IMR-90 (cell line): ENCODE measurements around the gene FMNL3. TPM values are rescaled to one million over a fixed set of nuclear protein-coding genes. Genes with fewer than 3 reads are reported as not detected.

Experiments
- ATAC-seq: fragments of 200-7000 bp; cut with Tn5 transposase; 2 replicates; pipeline ENCODE4 v1.9.1; 2020; ENCODE audit warnings: low read depth, mild to moderate bottlenecking, moderate library complexity
- BruUV-seq: library from RNA; stranded (reverse); fragments of 400-500 nt; replicated peaks from 2 replicates; lab custom pipeline; 2021; lab: Mats Ljungman, UMichigan
- CTCF ChIA-PET: fragments of 300-600 bp; formaldehyde crosslinking; extraction: SDS; loops from one replicate; lab custom pipeline; 2021; ENCODE audit warnings: antibody characterized with exemption; lab: Yijun Ruan, JAX
- POLR2A ChIA-PET: fragments of 300-600 bp; sonication (Branson Sonifier 250); formaldehyde crosslinking; loops from one replicate; lab custom pipeline; 2022; ENCODE audit warnings: antibody characterized with exemption; ENCODE audit not compliant: unreplicated experiment; lab: Charles Lee
- DNase-seq: peaks from one replicate; pipeline ENCODE4 v3.0.0; 2013
- H2AFZ ChIP-seq: replicated peaks from 2 replicates; pipeline ENCODE3; 2013; ENCODE audit warnings: low read length, mild to moderate bottlenecking; ENCODE audit not compliant: poor library complexity
- H2AK5ac ChIP-seq: 2 replicates; pipeline ENCODE4 v1.6.1; 2013; ENCODE audit warnings: low read depth, low read length, inconsistent platforms
- H2AK9ac ChIP-seq: replicated peaks from 2 replicates; pipeline ENCODE3; 2013; ENCODE audit warnings: mild to moderate bottlenecking, low read depth, low read length, moderate library complexity; ENCODE audit not compliant: poor library complexity
- H2BK120ac ChIP-seq: 2 replicates; pipeline ENCODE4 v1.6.1; 2013; ENCODE audit warnings: low read depth, low read length, inconsistent platforms
- H2BK15ac ChIP-seq: 3 replicates; pipeline ENCODE4 v1.6.1; 2013; ENCODE audit warnings: low read depth, low read length, inconsistent platforms
- H2BK20ac ChIP-seq: 2 replicates; pipeline ENCODE4 v1.6.1; 2013; ENCODE audit warnings: low read depth, mild to moderate bottlenecking, inconsistent platforms, low read length, moderate library complexity
- H2BK5ac ChIP-seq: 2 replicates; pipeline ENCODE4 v1.6.1; 2013; ENCODE audit warnings: mild to moderate bottlenecking, low read depth, low read length, inconsistent platforms; ENCODE audit not compliant: poor library complexity, severe bottlenecking
- H3K14ac ChIP-seq: replicated peaks from 2 replicates; pipeline ENCODE4 v1.6.1; 2013; ENCODE audit warnings: low read depth, low read length, inconsistent platforms
- H3K18ac ChIP-seq: 2 replicates; pipeline ENCODE4 v1.6.1; 2013; ENCODE audit warnings: low read depth, low read length, control low read depth
- H3K23ac ChIP-seq: 2 replicates; pipeline ENCODE4 v1.6.1; 2013; ENCODE audit warnings: low read depth, low read length, inconsistent platforms
- H3K27ac ChIP-seq: 2 replicates; pipeline ENCODE4 v1.5.1; 2013; ENCODE audit warnings: mild to moderate bottlenecking, control low read depth, low read length; ENCODE audit not compliant: insufficient read depth
- H3K27me3 ChIP-seq: 2 replicates; pipeline ENCODE4 v1.6.1; 2013; ENCODE audit warnings: low read length; ENCODE audit not compliant: control insufficient read depth, insufficient read depth
- H3K36me3 ChIP-seq: 2 replicates; pipeline ENCODE4 v1.6.1; 2013; ENCODE audit warnings: low read length, mixed read lengths; ENCODE audit not compliant: control insufficient read depth, insufficient read depth
- H3K4ac ChIP-seq: 2 replicates; pipeline ENCODE4 v1.6.1; 2013; ENCODE audit warnings: low read depth, low read length, inconsistent platforms
- H3K4me1 ChIP-seq: 2 replicates; pipeline ENCODE4 v1.6.1; 2013; ENCODE audit warnings: low read length, mixed read lengths; ENCODE audit not compliant: control insufficient read depth, insufficient read depth
- H3K4me2 ChIP-seq: 2 replicates; pipeline ENCODE4 v1.6.1; 2013; ENCODE audit warnings: low read depth, mild to moderate bottlenecking, control low read depth, low read length, moderate library complexity
- H3K4me3 ChIP-seq: 2 replicates; pipeline ENCODE4 v1.5.1; 2013; ENCODE audit warnings: low read depth, mild to moderate bottlenecking, control low read depth, low read length, moderate library complexity; ENCODE audit not compliant: insufficient read depth
- H3K56ac ChIP-seq: 2 replicates; pipeline ENCODE4 v1.6.1; 2013; ENCODE audit warnings: low read length, inconsistent platforms; ENCODE audit not compliant: insufficient read depth; ENCODE audit errors: extremely low read depth
- H3K79me1 ChIP-seq, 2 experiments: 2 replicates each; pipeline ENCODE4 v1.6.1; 2013; ENCODE audit warnings: low read length in 2 of 2, inconsistent platforms in 1 of 2, low read depth in 1 of 2
- H3K9ac ChIP-seq: 2 replicates; pipeline ENCODE4 v1.6.1; 2013; ENCODE audit warnings: low read depth, low read length, control low read depth
- H3K9me1 ChIP-seq: 2 replicates; pipeline ENCODE4 v1.6.1; 2013; ENCODE audit warnings: low read length, inconsistent platforms; ENCODE audit not compliant: insufficient read depth
- H3K9me3 ChIP-seq: 2 replicates; pipeline ENCODE4 v1.6.1; 2013; ENCODE audit warnings: low read length; ENCODE audit not compliant: control insufficient read depth, insufficient read depth
- H4K20me1 ChIP-seq: 2 replicates; pipeline ENCODE4 v1.6.1; 2013; ENCODE audit warnings: low read length, inconsistent platforms; ENCODE audit not compliant: insufficient read depth
- H4K5ac ChIP-seq: 2 replicates; pipeline ENCODE4 v1.6.1; 2013; ENCODE audit warnings: mild to moderate bottlenecking, low read depth, low read length, control low read depth
- H4K8ac ChIP-seq, 2 experiments: 2 replicates each; pipeline ENCODE4 v1.6.1; 2013; ENCODE audit warnings: low read depth in 2 of 2, low read length in 2 of 2, control low read depth in 1 of 2, inconsistent platforms in 1 of 2
- H4K91ac ChIP-seq: 2 replicates; pipeline ENCODE4 v1.6.1; 2013; ENCODE audit warnings: low read depth, low read length, inconsistent platforms; ENCODE audit not compliant: insufficient read depth
- BHLHE40 ChIP-seq: fragments of 150-350 bp; IDR thresholded peaks from 2 replicates; pipeline ENCODE4 v1.6.1; 2016; ENCODE audit warnings: mild to moderate bottlenecking, low read depth, low read length
- CEBPB ChIP-seq: IDR thresholded peaks from 2 replicates; pipeline ENCODE4 v1.6.1; 2012; ENCODE audit warnings: low read depth, low read length, improper control_type of control experiment
- CHD1 ChIP-seq: IDR thresholded peaks from 2 replicates; pipeline ENCODE4 v1.6.1; 2012; ENCODE audit warnings: low read depth, low read length, improper control_type of control experiment
- FOS ChIP-seq: fragments of 150-350 bp; IDR thresholded peaks from 2 replicates; pipeline ENCODE4 v1.6.1; 2016; ENCODE audit warnings: low read depth, low read length
- MAFK ChIP-seq: IDR thresholded peaks from 2 replicates; pipeline ENCODE4 v1.6.1; 2012; ENCODE audit warnings: low read depth, low read length, improper control_type of control experiment
- MAZ ChIP-seq: IDR thresholded peaks from 2 replicates; pipeline ENCODE4 v1.6.1; 2012; ENCODE audit warnings: low read depth, mild to moderate bottlenecking, low read length, improper control_type of control experiment, moderate library complexity, borderline replicate concordance
- MXI1 ChIP-seq: IDR thresholded peaks from 2 replicates; pipeline ENCODE4 v1.6.1; 2012; ENCODE audit warnings: low read depth, mild to moderate bottlenecking, low read length, moderate library complexity, borderline replicate concordance
- NFE2L2 ChIP-seq: fragments of 150-350 bp; IDR thresholded peaks from 2 replicates; pipeline ENCODE4 v1.6.1; 2016; ENCODE audit warnings: low read depth, mild to moderate bottlenecking, low read length
- POLR2A ChIP-seq: IDR thresholded peaks from 2 replicates; pipeline ENCODE4 v1.6.1; 2012; ENCODE audit warnings: mild to moderate bottlenecking, low read depth, low read length
- RAD21 ChIP-seq: IDR thresholded peaks from 2 replicates; pipeline ENCODE4 v1.6.1; 2012; ENCODE audit warnings: low read length, improper control_type of control experiment
- RCOR1 ChIP-seq: IDR thresholded peaks from 2 replicates; pipeline ENCODE4 v1.6.1; 2012; ENCODE audit warnings: mild to moderate bottlenecking, low read length, improper control_type of control experiment; ENCODE audit not compliant: insufficient replicate concordance
- RFX5 ChIP-seq: IDR thresholded peaks from 2 replicates; pipeline ENCODE4 v1.8.0; 2012; ENCODE audit warnings: low read depth, mild to moderate bottlenecking, low read length, moderate library complexity
- SMC3 ChIP-seq: fragments of 150-350 bp; IDR thresholded peaks from 2 replicates; pipeline ENCODE4 v1.6.1; 2016; ENCODE audit warnings: low read depth, mild to moderate bottlenecking, antibody characterized with exemption, low read length, moderate library complexity
- WGBS, 2 experiments: methylation state at CpG; one replicate each; pipeline versions ENCODE4 v1.1.5 to v1.1.7; 2013; ENCODE audit warnings: missing lambda C conversion rate in 2 of 2; ENCODE audit not compliant: insufficient read length in 1 of 2; ENCODE audit errors: extremely low coverage in 2 of 2; 5-methylcytosine and 5-hydroxymethylcytosine counted together
- dilution Hi-C: fragments of 300-500 bp; cut with HindIII; formaldehyde crosslinking; loops from one replicate; pipeline ENCODE4 v1.14.3; 2018; ENCODE audit warnings: low sequenced_read_pairs; ENCODE audit not compliant: unreplicated experiment
- in situ Hi-C: fragments of 300-500 bp; cut with MboI; formaldehyde crosslinking; loops from 3 replicates; pipeline ENCODE4 v1.14.3; 2019; ENCODE audit warnings: low sequenced_read_pairs, inconsistent platforms, mixed read lengths
- intact Hi-C: fragments of 100-400 bp; cut with micrococcal nuclease; formaldehyde crosslinking; loops from 2 replicates; pipeline ENCODE4 v1.10.0; 2022
- polyA plus RNA-seq, 3 experiments: library from polyadenylated mRNA; depleted of rRNA; stranded (reverse); fragments of >200 nt; gene quantifications; 2 replicates each; pipeline ENCODE4 v1.2.3, GENCODE V29; 2012; ENCODE audit warnings: low replicate concordance in 1 of 3
- total RNA-seq: library from RNA; depleted of rRNA; stranded (reverse); fragments of >200 nt; gene quantifications from 2 replicates; pipeline ENCODE4 v1.2.3, GENCODE V29; 2012
- TF ChIP-seq, protein P1 (sequence below): fragments of 150-350 bp; IDR thresholded peaks from 2 replicates; pipeline ENCODE4 v1.6.1; 2017; ENCODE audit warnings: mild to moderate bottlenecking, antibody characterized with exemption, low read length, low read depth
- TF ChIP-seq, protein P2 (sequence below): conservative IDR thresholded peaks from 2 replicates; pipeline ENCODE4 v1.5.1; 2012; ENCODE audit warnings: mild to moderate bottlenecking, low read depth, low read length, improper control_type of control experiment
- TF ChIP-seq, protein P3 (sequence below): fragments of 150-350 bp; IDR thresholded peaks from 2 replicates; pipeline ENCODE4 v1.6.1; 2016; ENCODE audit warnings: low read depth, mild to moderate bottlenecking, low read length, moderate library complexity, borderline replicate concordance

Gene FMNL3
- total and polyA plus RNA-seq, 2 of the 4 experiments (the other 2 are of a cell fraction): 16.3 to 36.4 TPM

DNA sequence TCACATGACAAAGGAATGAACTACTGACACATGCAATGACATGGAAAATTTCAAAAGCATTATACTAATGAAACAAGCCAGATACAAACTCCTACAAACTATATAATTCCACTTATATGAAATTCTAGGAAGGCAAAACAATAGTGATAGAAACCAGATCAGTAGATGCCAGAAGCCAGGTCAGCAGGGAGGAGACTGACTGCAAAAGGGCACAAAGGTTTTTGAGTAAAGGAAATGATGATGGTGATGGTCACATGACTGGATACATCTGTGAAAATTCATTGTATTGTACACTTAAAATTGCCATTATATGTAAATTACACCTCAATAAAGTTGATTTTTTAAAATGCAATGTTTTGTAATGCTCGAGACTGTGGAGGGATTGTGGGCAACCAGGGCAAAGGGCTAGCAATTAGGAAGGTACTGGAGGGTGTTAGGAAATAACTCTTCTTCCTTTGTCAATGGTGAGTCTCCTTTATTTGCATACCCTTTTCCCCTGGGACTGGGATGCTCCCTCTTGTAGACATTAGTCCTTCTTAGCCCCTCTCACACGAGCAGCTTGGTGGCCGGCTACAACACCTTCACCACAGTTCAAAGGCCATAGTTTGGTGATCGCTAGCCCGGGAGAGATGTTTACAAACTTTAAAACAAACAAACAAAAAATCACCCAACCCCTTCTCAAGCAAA lies 90.5 kb downstream of the FMNL3 start:
- H3K23ac ChIP-seq: no peak overlapping the region
- H3K36me3 ChIP-seq: no peaks in the 10 kb centered on the region
- H4K91ac ChIP-seq: no peak overlapping the region
- in situ Hi-C loops (no loop called here), dilution Hi-C loops (no loop called here), intact Hi-C loops (no loop called here)
- H3K18ac ChIP-seq: no peak overlapping the region
- no peak overlapping the region for H2BK20ac ChIP-seq
- WGBS, 2 experiments: no CpG with 5 or more reads among the region's 5 CpGs
- H4K20me1 ChIP-seq: no peaks in the 10 kb centered on the region
- H2AFZ ChIP-seq: no peak overlapping the region
- H3K4ac ChIP-seq: no peak overlapping the region
- no peak overlapping the region for H3K4me2 ChIP-seq
- H2BK15ac ChIP-seq: no peak overlapping the region
- ATAC-seq (no peak), DNase-seq (no peak)
- H3K79me1 ChIP-seq: peaks cover 0 to 2% of the 10 kb centered on the region in 2 experiments; a peak in 1 of 4 replicates
- H2AK9ac ChIP-seq: no peak overlapping the region
- no peak overlapping the region for H2AK5ac ChIP-seq
- no peak overlapping the region for H3K14ac ChIP-seq
- CTCF ChIA-PET: no interaction called here
- H3K4me3 ChIP-seq: no peak overlapping the region
- no peak overlapping the region for H2BK5ac ChIP-seq
- BruUV-seq: no TSS peak
- H3K9me3 ChIP-seq: peaks cover 2% of the 10 kb centered on the region; the same call in 1 of the 2 replicates
- no peak overlapping the region for H4K5ac ChIP-seq
- H3K9ac ChIP-seq: no peak overlapping the region
- H3K27ac ChIP-seq: no peak overlapping the region
- no peak overlapping the region for H3K56ac ChIP-seq
- TF ChIP-seq MAZ (no peak), MAFK (no peak), NFE2L2 (no peak), CEBPB (no peak), RCOR1 (no peak), FOS (no peak), MXI1 (no peak), SMC3 (no peak), BHLHE40 (no peak), RFX5 (no peak), CHD1 (no peak), POLR2A (no peak), RAD21 (no peak)
- TF ChIP-seq, protein P1, sequence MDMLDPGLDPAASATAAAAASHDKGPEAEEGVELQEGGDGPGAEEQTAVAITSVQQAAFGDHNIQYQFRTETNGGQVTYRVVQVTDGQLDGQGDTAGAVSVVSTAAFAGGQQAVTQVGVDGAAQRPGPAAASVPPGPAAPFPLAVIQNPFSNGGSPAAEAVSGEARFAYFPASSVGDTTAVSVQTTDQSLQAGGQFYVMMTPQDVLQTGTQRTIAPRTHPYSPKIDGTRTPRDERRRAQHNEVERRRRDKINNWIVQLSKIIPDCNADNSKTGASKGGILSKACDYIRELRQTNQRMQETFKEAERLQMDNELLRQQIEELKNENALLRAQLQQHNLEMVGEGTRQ: no peak
- TF ChIP-seq, protein P2, sequence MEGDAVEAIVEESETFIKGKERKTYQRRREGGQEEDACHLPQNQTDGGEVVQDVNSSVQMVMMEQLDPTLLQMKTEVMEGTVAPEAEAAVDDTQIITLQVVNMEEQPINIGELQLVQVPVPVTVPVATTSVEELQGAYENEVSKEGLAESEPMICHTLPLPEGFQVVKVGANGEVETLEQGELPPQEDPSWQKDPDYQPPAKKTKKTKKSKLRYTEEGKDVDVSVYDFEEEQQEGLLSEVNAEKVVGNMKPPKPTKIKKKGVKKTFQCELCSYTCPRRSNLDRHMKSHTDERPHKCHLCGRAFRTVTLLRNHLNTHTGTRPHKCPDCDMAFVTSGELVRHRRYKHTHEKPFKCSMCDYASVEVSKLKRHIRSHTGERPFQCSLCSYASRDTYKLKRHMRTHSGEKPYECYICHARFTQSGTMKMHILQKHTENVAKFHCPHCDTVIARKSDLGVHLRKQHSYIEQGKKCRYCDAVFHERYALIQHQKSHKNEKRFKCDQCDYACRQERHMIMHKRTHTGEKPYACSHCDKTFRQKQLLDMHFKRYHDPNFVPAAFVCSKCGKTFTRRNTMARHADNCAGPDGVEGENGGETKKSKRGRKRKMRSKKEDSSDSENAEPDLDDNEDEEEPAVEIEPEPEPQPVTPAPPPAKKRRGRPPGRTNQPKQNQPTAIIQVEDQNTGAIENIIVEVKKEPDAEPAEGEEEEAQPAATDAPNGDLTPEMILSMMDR: no peak
- TF ChIP-seq, protein P3, sequence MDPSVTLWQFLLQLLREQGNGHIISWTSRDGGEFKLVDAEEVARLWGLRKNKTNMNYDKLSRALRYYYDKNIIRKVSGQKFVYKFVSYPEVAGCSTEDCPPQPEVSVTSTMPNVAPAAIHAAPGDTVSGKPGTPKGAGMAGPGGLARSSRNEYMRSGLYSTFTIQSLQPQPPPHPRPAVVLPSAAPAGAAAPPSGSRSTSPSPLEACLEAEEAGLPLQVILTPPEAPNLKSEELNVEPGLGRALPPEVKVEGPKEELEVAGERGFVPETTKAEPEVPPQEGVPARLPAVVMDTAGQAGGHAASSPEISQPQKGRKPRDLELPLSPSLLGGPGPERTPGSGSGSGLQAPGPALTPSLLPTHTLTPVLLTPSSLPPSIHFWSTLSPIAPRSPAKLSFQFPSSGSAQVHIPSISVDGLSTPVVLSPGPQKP: no peak
- POLR2A ChIA-PET: no interaction called here
- peaks cover 2% of the 10 kb centered on the region for H3K4me1 ChIP-seq
- peaks cover 3% of the 10 kb centered on the region; the same call in 1 of the 2 replicates for H3K27me3 ChIP-seq
- no peak overlapping the region for H2BK120ac ChIP-seq
- H3K9me1 ChIP-seq: no peaks in the 10 kb centered on the region
- no peak overlapping the region for H4K8ac ChIP-seq
